SJSA1 (cell line): ENCODE data around the gene SF3B5. TPM values are rescaled to one million over a fixed set of nuclear protein-coding genes. Genes with fewer than 3 reads are reported as not detected.

ENCODE experiments used
- DNase-seq, 2 experiments: peaks; one replicate each; pipeline ENCODE4 v3.0.0-alpha.2; 2015 to 2020; ENCODE audit warnings: low spot score in 2 of 2, low read depth in 1 of 2
- H3K27ac ChIP-seq: fragments of 250-450 bp; sonication (Bioruptor Pico); 2 replicates; pipeline ENCODE4 v1.5.1; 2020; ENCODE audit warnings: mild to moderate bottlenecking, moderate library complexity
- H3K27me3 ChIP-seq: fragments of 250-450 bp; sonication (Bioruptor Pico); replicated peaks from 2 replicates; pipeline ENCODE4 v1.5.1; 2020; ENCODE audit warnings: mild to moderate bottlenecking, moderate library complexity
- H3K36me3 ChIP-seq: fragments of 250-450 bp; sonication (Bioruptor Pico); 2 replicates; pipeline ENCODE4 v1.5.1; 2020; ENCODE audit warnings: mild to moderate bottlenecking
- H3K4me1 ChIP-seq: fragments of 250-450 bp; sonication (Bioruptor Pico); replicated peaks from 2 replicates; pipeline ENCODE4 v1.6.1; 2021; ENCODE audit warnings: mild to moderate bottlenecking
- H3K4me3 ChIP-seq: fragments of 250-450 bp; sonication (Bioruptor Pico); 2 replicates; pipeline ENCODE4 v1.5.1; 2020; ENCODE audit warnings: mild to moderate bottlenecking
- H3K9me3 ChIP-seq: fragments of 250-450 bp; sonication (Bioruptor Pico); replicated peaks from 2 replicates; pipeline ENCODE4 v1.5.1; 2020; ENCODE audit warnings: mild to moderate bottlenecking
- total RNA-seq: library from RNA; depleted of rRNA; stranded (reverse); fragments of >200 nt; shearing (Covaris generic); gene quantifications from 2 replicates; pipeline ENCODE4 v1.2.3, GENCODE V29; 2014

SF3B5 gene
- total RNA-seq, 1 experiment from 2014 or later: 199 TPM

GRCh38 chr6:144127097-144127496, 31.7 kb upstream of the SF3B5 start:
- Histone ChIP-seq H3K9me3 (no peaks in the 10 kb centered on the region; the same call in 1 of the 2 replicates), H3K27me3 (no peaks in the 10 kb centered on the region), H3K4me3 (no peak overlapping the region), H3K36me3 (no peaks in the 10 kb centered on the region), H3K27ac (no peak overlapping the region), H3K4me1 (peaks cover 6% of the 10 kb centered on the region; the same call in 1 of the 2 replicates)
- no peak for DNase-seq

- no peak for DNase-seq
- no peaks in the 10 kb centered on the region for H3K36me3 ChIP-seq
- no peaks in the 10 kb centered on the region; the same call in 1 of the 2 replicates for H3K9me3 ChIP-seq
- no peak overlapping the region for H3K27ac ChIP-seq
- H3K4me3 ChIP-seq: no peak overlapping the region
- H3K4me1 ChIP-seq: no peaks in the 10 kb centered on the region
- H3K27me3 ChIP-seq: no peaks in the 10 kb centered on the region
These were observed 28.5 kb upstream of the SF3B5 start for GRCh38 chr6:144123836-144124235.

- Histone ChIP-seq H3K27ac (no peak overlapping the region), H3K9me3 (no peaks in the 10 kb centered on the region; the same call in 1 of the 2 replicates), H3K27me3 (no peaks in the 10 kb centered on the region), H3K4me1 (no peaks in the 10 kb centered on the region), H3K4me3 (no peak overlapping the region), H3K36me3 (no peaks in the 10 kb centered on the region)
- no peak for DNase-seq
These were observed 28.0 kb upstream of the SF3B5 start for GRCh38 chr6:144123421-144123820.

- DNase-seq: no peak
- Histone ChIP-seq H3K27ac (no peak overlapping the region), H3K4me3 (no peak overlapping the region), H3K4me1 (no peaks in the 10 kb centered on the region), H3K9me3 (no peaks in the 10 kb centered on the region; the same call in 1 of the 2 replicates), H3K27me3 (no peaks in the 10 kb centered on the region), H3K36me3 (no peaks in the 10 kb centered on the region)
These were observed 27.5 kb upstream of the SF3B5 start for GRCh38 chr6:144122861-144123260.

- no peaks in the 10 kb centered on the region for H3K27me3 ChIP-seq
- H3K4me3 ChIP-seq: no peak overlapping the region
- DNase-seq: no peak
- no peaks in the 10 kb centered on the region for H3K4me1 ChIP-seq
- H3K36me3 ChIP-seq: no peaks in the 10 kb centered on the region
- no peaks in the 10 kb centered on the region for H3K9me3 ChIP-seq
- no peak overlapping the region for H3K27ac ChIP-seq
These were observed 24.0 kb upstream of the SF3B5 start for GRCh38 chr6:144119376-144119775.

GRCh38 chr6:144115219-144115618, 19.8 kb upstream of the SF3B5 start:
- Histone ChIP-seq H3K27ac (no peak overlapping the region), H3K9me3 (no peaks in the 10 kb centered on the region), H3K4me1 (no peaks in the 10 kb centered on the region), H3K36me3 (no peaks in the 10 kb centered on the region), H3K27me3 (no peaks in the 10 kb centered on the region), H3K4me3 (no peak overlapping the region)
- no peak for DNase-seq

- H3K27me3 ChIP-seq: no peaks in the 10 kb centered on the region
- no peaks in the 10 kb centered on the region for H3K36me3 ChIP-seq
These were observed 18.0 kb upstream of the SF3B5 start for GRCh38 chr6:144113366-144113765.

GRCh38 chr6:144110210-144110609, 14.8 kb upstream of the SF3B5 start:
- DNase-seq: no peak
- Histone ChIP-seq H3K36me3 (no peaks in the 10 kb centered on the region), H3K9me3 (no peaks in the 10 kb centered on the region), H3K4me1 (0 out of 2 replicates have a peak, but pooled peaks cover 3% of the 10 kb centered on the region), H3K27me3 (no peaks in the 10 kb centered on the region), H3K27ac (no peak overlapping the region), H3K4me3 (no peak overlapping the region)

More at GRCh38 chr6:144113366-144113765, 18.0 kb upstream of the SF3B5 start:
- H3K4me3 ChIP-seq: no peak overlapping the region
- DNase-seq: no peak
- H3K9me3 ChIP-seq: no peaks in the 10 kb centered on the region
- no peaks in the 10 kb centered on the region for H3K4me1 ChIP-seq
- H3K27ac ChIP-seq: no peak overlapping the region

GRCh38 chr6:144106206-144106605, 10.8 kb upstream of the SF3B5 start:
- no peak overlapping the region for H3K4me3 ChIP-seq
- H3K4me1 ChIP-seq: 0 out of 2 replicates have a peak, but pooled peaks cover 3% of the 10 kb centered on the region
- H3K9me3 ChIP-seq: no peaks in the 10 kb centered on the region
- H3K27me3 ChIP-seq: no peaks in the 10 kb centered on the region
- H3K36me3 ChIP-seq: no peaks in the 10 kb centered on the region
- DNase-seq: no peak
- no peak overlapping the region for H3K27ac ChIP-seq

- H3K4me1 ChIP-seq: 0 out of 2 replicates have a peak, but pooled peaks cover 3% of the 10 kb centered on the region
- peak in 1 of 2 experiments; percentile 64 for DNase-seq
- H3K27me3 ChIP-seq: no peaks in the 10 kb centered on the region
- no peak overlapping the region for H3K4me3 ChIP-seq
- H3K9me3 ChIP-seq: no peaks in the 10 kb centered on the region
- H3K36me3 ChIP-seq: no peaks in the 10 kb centered on the region
- no peak overlapping the region for H3K27ac ChIP-seq
These were observed 9.6 kb upstream of the SF3B5 start for GRCh38 chr6:144104898-144105487.

GRCh38 chr6:144104488-144104887, 9.1 kb upstream of the SF3B5 start:
- DNase-seq: no peak
- no peaks in the 10 kb centered on the region for H3K9me3 ChIP-seq

GRCh38 chr6:144103026-144103563, 7.7 kb upstream of the SF3B5 start:
- H3K4me3 ChIP-seq: no peak overlapping the region
- no peaks in the 10 kb centered on the region for H3K9me3 ChIP-seq
- H3K27me3 ChIP-seq: no peaks in the 10 kb centered on the region
- no peak overlapping the region for H3K27ac ChIP-seq
- no peaks in the 10 kb centered on the region for H3K36me3 ChIP-seq
- 0 out of 2 replicates have a peak, but pooled peaks cover 3% of the 10 kb centered on the region for H3K4me1 ChIP-seq
- DNase-seq: no peak

More at GRCh38 chr6:144104488-144104887, 9.1 kb upstream of the SF3B5 start:
- Histone ChIP-seq H3K4me1 (0 out of 2 replicates have a peak, but pooled peaks cover 3% of the 10 kb centered on the region), H3K27ac (no peak overlapping the region), H3K27me3 (no peaks in the 10 kb centered on the region), H3K4me3 (no peak overlapping the region), H3K36me3 (no peaks in the 10 kb centered on the region)

- H3K27me3 ChIP-seq: no peaks in the 10 kb centered on the region
- H3K4me1 ChIP-seq: peaks cover 10% of the 10 kb centered on the region
- no peak overlapping the region for H3K27ac ChIP-seq
- no peaks in the 10 kb centered on the region for H3K9me3 ChIP-seq
- H3K4me3 ChIP-seq: no peak overlapping the region
- H3K36me3 ChIP-seq: no peaks in the 10 kb centered on the region
- no peak for DNase-seq
These were observed 3.6 kb upstream of the SF3B5 start for GRCh38 chr6:144098993-144099392.

GRCh38 chr6:144094731-144095133, 641 bp downstream of the SF3B5 start:
- Histone ChIP-seq H3K27me3 (no peaks in the 10 kb centered on the region), H3K4me3 (peak overlapping the region; percentile 73), H3K4me1 (peaks cover 14% of the 10 kb centered on the region), H3K27ac (peak overlapping the region; percentile 51; the same call in 1 of the 2 replicates), H3K9me3 (no peaks in the 10 kb centered on the region), H3K36me3 (peaks cover 5% of the 10 kb centered on the region; the same call in 1 of the 2 replicates)
- DNase-seq: no peak
